HFF-Myc (cell line): ENCODE data around the gene UTP15.

ENCODE experiments used
- DNase-seq: peaks from one replicate; pipeline ENCODE4 v3.0.0-alpha.2; 2011; ENCODE audit warnings: low read depth; ENCODE audit errors: extremely low read depth
- H3K4me3 ChIP-seq: replicated peaks from 2 replicates; pipeline ENCODE4 v1.5.1; 2011; ENCODE audit warnings: low read depth, mild to moderate bottlenecking, control low read depth, low read length
- TF ChIP-seq, protein P1 (sequence below): IDR thresholded peaks from 2 replicates; pipeline ENCODE4 v1.5.1; 2012; ENCODE audit warnings: mild to moderate bottlenecking, low read depth, low read length, control low read depth; ENCODE audit errors: missing control alignments

Gene UTP15, protein sequence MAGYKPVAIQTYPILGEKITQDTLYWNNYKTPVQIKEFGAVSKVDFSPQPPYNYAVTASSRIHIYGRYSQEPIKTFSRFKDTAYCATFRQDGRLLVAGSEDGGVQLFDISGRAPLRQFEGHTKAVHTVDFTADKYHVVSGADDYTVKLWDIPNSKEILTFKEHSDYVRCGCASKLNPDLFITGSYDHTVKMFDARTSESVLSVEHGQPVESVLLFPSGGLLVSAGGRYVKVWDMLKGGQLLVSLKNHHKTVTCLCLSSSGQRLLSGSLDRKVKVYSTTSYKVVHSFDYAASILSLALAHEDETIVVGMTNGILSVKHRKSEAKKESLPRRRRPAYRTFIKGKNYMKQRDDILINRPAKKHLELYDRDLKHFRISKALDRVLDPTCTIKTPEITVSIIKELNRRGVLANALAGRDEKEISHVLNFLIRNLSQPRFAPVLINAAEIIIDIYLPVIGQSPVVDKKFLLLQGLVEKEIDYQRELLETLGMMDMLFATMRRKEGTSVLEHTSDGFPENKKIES

DNA sequence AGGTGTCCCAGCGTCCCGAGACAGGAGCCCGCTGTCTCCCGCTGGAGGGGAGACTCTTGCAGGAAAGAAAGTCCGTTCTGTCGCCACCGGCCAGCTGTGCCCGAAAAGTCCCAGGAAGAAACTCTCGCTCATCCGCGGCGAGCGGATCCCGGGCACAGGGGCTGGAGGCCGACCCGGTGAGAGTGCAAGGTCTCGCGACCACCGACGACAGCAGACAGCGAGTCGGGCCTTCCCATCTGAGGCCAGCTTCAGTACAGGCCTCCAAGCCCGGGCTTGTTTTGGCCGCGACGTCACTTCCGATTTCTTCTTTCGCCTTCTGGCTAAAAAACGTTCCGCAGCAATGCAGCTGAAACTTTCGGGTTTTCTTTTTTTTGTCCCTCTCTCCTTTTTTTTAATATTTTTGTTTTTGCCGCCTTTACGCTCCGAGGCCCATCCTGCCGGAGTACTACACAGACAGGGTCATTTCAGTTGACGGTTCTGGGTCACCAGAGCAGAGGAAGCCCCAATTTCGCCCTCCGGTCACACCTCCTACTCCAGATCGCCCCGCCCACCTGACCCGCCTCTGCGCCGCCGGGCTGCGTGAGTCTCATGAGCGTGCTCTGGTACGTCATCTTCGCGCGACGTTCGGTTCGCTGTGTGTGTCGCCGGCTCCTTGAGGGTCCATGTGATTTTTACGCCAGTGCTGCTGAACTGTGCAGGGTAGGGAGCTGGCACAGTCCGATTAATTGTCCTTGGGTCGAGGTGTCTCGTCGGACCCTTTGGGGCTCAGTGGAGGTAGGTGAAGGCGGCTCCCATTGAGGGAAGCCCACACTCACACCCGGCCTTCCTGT lies at the start of gene UTP15, which contains the start of gene ANKRA2:
UTP15 (plus strand) TSS at position 605 of the 830 bp plus-strand sequence. CDS start 1,602 bp downstream, outside the sequence.
ANKRA2 (minus strand) TSS at position 501 of the 830 bp plus-strand sequence. CDS start 2,758 bp downstream, outside the sequence.
- TF ChIP-seq, protein P1, sequence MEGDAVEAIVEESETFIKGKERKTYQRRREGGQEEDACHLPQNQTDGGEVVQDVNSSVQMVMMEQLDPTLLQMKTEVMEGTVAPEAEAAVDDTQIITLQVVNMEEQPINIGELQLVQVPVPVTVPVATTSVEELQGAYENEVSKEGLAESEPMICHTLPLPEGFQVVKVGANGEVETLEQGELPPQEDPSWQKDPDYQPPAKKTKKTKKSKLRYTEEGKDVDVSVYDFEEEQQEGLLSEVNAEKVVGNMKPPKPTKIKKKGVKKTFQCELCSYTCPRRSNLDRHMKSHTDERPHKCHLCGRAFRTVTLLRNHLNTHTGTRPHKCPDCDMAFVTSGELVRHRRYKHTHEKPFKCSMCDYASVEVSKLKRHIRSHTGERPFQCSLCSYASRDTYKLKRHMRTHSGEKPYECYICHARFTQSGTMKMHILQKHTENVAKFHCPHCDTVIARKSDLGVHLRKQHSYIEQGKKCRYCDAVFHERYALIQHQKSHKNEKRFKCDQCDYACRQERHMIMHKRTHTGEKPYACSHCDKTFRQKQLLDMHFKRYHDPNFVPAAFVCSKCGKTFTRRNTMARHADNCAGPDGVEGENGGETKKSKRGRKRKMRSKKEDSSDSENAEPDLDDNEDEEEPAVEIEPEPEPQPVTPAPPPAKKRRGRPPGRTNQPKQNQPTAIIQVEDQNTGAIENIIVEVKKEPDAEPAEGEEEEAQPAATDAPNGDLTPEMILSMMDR = no peak
- DNase-seq = peak; percentile 95
- peak within 1 kb of the TSS; percentile 99 for H3K4me3 ChIP-seq

DNA sequence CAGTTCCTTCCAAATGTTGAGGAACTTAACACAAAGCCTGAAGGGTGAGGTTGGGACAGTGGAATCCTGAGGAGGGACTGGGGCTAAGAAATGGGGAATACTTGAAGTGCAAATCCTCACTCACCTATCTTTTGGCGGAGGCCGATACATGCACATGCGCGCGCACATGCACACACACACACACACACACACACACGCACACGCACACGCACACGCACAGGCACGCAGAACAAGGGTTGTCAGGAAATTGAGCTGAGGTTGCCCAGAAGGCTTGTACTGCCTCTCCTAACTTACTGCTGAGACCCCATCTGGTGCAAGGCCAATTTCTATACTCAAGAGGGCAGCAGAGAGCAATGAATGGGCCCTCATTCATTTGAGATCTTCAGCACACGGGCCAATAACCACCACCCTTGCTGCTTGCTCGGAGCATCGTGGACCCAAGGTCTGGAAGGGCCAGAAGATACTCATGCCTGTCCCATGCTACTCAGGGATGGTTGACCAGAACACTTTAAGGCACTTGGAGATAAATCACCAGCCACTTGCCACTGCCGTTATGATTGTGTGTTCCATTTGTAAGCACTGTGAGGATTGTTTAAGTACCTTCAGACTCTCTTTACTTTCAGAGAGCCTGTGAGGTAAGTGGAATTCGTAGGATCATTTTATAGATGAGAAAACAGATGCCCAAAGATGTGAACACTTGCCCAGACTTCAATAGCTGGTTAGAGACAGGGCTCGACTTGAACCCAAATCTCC lies 45.8 kb upstream of the UTP15 start:
- peak; percentile 80 for DNase-seq
- TF ChIP-seq, protein P1 = peak; percentile 78
- no peak overlapping the region for H3K4me3 ChIP-seq

DNA sequence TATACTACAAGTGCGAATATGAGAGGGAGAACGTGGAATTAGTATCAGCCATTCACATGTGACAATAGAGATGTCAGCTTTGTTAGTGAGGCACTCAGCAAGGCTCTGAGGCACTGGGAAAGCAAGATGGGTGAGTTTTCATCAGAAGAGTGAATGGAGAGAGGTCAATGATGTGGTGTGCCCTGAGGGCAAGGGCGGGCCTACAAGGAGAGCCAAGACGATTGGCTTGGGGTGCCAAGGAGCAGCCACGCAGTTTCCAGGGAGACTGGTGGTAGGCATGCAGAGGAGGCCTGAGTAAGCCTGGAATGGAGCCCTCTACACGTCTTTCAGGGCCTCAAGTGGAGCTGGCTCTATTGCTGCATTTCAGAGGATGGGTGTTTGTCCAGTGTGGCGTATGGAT lies 42.6 kb upstream of the UTP15 start:
- TF ChIP-seq, protein P1 = no peak
- DNase-seq = no peak
- no peak overlapping the region for H3K4me3 ChIP-seq

DNA sequence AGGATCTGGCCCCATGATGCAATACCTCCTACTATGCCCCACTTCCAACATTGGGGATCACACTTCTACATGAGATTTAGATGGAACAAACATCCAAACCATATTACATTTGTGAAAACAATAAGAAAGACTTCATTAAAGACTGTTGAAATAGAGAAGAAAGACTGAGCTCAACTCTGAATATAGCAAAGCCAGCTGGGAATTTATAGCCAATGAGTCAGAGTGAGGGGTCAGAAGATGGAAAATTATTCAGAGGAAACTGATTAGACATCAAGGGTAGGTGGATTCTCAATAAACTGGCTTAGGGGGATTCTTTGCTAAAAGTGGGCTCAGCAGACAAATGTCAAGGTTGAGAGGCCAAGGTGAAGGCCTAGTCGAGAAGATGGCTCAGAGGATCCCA lies 41.7 kb upstream of the UTP15 start:
- no peak overlapping the region for H3K4me3 ChIP-seq
- no peak for DNase-seq
- TF ChIP-seq, protein P1 = no peak

DNA sequence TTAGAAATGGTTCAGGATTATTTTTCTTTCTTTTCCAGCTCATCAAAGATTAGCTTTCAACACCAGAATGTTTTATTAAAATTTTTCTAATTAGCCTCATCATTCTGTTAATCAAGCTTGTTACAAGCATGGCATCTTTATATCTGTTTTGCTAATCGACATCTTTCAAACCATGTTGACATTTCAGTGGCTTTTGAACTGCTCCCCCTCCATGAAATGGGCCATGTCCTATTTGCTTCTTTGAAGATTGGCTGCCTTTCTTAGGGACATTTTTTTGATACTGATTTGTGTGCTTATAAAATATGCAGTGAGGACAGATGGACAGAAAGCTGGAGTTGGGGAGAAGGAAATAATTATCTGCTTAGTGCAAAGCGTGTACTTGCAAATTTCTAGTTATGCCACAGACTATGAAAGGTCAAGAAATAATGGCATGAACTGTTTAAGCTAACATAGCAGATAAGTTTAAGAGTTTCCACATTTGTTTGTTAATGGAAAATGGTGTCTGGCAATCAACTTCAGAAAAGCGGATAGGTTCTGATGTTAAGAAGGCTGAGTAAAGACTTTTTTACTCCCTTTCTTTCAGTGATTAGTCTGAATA lies 39.8 kb upstream of the UTP15 start:
- TF ChIP-seq, protein P1 = no peak
- H3K4me3 ChIP-seq = no peak overlapping the region
- no peak for DNase-seq

DNA sequence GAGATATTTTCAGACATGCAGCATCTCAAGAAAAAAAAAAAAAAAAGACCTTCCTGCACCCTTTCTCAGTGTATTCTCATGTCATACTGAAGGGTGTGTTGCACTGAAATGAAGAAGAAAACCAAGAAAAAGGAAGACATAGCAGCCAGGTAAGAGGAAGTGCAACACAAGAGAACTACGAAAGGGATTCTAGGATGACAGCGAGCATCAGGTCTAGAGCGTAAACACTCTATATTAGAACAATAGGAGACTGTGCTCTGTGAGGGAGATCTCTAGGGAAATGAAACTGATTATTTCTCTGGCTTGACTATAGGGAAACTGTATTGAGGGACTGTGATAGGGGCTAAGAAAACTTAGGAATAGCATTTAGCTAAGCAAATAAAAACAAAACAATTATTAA lies 37.3 kb upstream of the UTP15 start:
- DNase-seq = no peak
- H3K4me3 ChIP-seq = no peak overlapping the region

More for the DNA sequence above, 37.3 kb upstream of the UTP15 start:
- TF ChIP-seq, protein P1 = no peak
